DMS 273 (cell line): Measurements from ENCODE around the gene LYPD8.

Experiments
- DNase-seq: peaks from one replicate; lab custom pipeline; 2025; ENCODE audit not compliant: unreplicated experiment; lab: John Stamatoyannopoulos, UW

LYPD8 gene

GRCh38 chr1:248702714-248703113 is 52.8 kb downstream of the LYPD8 start, which contains the start of gene OR14I1:
Gene OR14I1, minus strand, starts transcription at chr1:248702766.
- DNase-seq: no peak

DNA sequence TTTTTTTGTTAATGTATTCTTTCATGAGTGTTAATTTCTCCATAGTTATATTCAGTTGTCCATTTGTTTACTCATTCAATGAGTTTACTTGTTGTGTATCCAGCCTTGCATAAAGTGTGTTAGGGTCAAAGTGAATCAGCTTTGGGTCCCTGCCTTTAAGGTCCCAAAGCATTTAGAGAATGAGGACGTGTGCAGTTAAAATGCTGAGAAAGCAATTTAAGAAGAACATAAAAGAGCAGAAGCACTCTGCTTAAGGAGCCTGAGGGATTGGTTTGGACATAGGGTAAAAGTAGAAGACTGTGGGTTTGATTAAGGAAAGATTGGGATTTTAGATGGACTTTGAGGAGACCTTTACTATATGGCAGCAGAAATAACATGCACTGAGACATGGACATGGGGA is 56.5 kb downstream of the LYPD8 start:
- DNase-seq: no peak

DNA sequence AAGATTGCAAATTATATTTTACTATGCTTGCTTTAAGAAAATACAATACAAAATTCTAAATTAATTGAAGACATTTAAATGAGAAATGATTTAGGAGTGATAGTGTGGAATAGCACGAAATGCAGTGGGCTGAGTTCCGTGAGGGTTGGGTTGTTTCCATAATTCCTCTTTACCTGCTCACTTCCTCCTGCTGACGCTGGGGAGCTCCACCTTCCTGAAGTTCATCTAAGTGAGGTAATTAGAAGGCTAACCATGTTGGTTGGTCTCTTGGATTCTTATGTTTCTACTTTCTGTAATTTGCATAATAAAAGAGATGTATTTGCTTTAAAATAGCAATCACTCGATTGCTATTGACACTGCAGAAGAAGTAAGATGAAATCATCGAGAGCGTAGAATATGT is 57.7 kb downstream of the LYPD8 start:
- DNase-seq: no peak

GRCh38 chr1:248696774-248697173 is 58.8 kb downstream of the LYPD8 start:
- no peak for DNase-seq

- DNase-seq: peak; percentile 54
These were observed 59.3 kb downstream of the LYPD8 start for GRCh38 chr1:248696261-248696660.

- no peak for DNase-seq
These were observed 60.0 kb downstream of the LYPD8 start for GRCh38 chr1:248695451-248696132.

DNA sequence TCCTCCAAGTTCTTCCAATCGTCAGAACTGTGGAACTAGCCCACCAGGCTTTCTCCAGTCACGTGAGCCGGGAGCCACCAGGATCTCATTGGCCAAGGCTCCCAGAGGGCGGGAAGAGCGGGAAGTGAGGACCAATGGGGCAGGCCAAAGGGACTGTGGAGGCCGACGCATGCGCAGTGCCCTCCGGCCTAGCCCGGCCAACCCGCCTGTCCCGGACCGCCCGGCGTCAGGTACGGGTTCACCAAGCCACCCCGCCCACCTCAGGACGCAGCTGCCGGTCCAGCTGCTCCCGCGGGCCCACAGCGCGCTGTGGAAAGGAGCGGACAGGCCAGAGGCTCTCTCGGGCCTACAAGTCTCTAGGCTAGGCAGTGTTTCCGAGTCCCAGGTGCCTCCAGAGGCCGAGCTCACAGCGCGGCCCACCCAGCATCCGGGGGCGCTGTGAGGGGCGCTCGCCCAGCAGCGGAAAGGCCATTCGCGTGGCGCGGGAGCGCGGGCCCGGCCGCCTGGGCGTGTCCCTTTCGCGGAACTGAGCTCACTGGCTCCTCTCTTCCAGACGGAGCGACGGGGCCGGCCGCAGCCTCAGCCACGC is 63.9 kb downstream of the LYPD8 start:
- DNase-seq: no peak
